Endothelial cell of umbilical vein (primary cell): Measurements from ENCODE around the gene POMGNT2. TPM values are rescaled to one million over a fixed set of nuclear protein-coding genes. Genes with fewer than 3 reads are reported as not detected.

Experiments
- BruUV-seq: library from RNA; stranded (reverse); fragments of 400-500 nt; replicated peaks from 2 replicates; lab custom pipeline; 2021; lab: Mats Ljungman, UMichigan
- CTCF ChIA-PET: fragments of 300-600, 350-600 bp; sonication (Branson Sonifier 250); formaldehyde crosslinking; loops from one replicate; lab custom pipeline; 2021; ENCODE audit warnings: antibody characterized with exemption, inconsistent platforms; lab: Charles Lee
- POLR2A ChIA-PET: fragments of 300-600, 350-600 bp; sonication (Branson Sonifier 250); formaldehyde crosslinking; loops from one replicate; lab custom pipeline; 2021; ENCODE audit warnings: antibody characterized with exemption, inconsistent platforms; lab: Charles Lee
- DNase-seq: peaks from one replicate; pipeline ENCODE4 v3.0.0-alpha.2; 2011; ENCODE audit warnings: low read depth, low spot score
- FAIRE-seq: peaks from 2 replicates; lab custom pipeline; 2011; peaks lifted over from hg19 to GRCh38; lab: Jason Lieb, UNC
- H2AFZ ChIP-seq: 2 replicates; pipeline ENCODE4 v1.6.0; 2012; ENCODE audit warnings: low read depth, low read length, control low read depth, inconsistent platforms
- H3K27ac ChIP-seq: 2 replicates; pipeline ENCODE4 v1.5.1; 2011; ENCODE audit warnings: low read depth, mild to moderate bottlenecking, control low read depth, low read length, moderate library complexity; ENCODE audit not compliant: insufficient read depth
- H3K27me3 ChIP-seq, 2 experiments: 2 replicates each; pipeline versions ENCODE4 v1.6.0 to v1.6.1; 2011; ENCODE audit warnings: low read length in 2 of 2, mixed read lengths in 1 of 2; ENCODE audit not compliant: control insufficient read depth in 2 of 2, insufficient read depth in 2 of 2
- H3K36me3 ChIP-seq, 2 experiments: 2 replicates in 1 of 2; 3 replicates in 1 of 2; pipeline ENCODE4 v1.5.1; 2011; ENCODE audit warnings: low read length in 2 of 2, mild to moderate bottlenecking in 1 of 2, moderate library complexity in 1 of 2; ENCODE audit not compliant: control insufficient read depth in 2 of 2, insufficient read depth in 2 of 2; ENCODE audit errors: extremely low read depth in 1 of 2
- H3K4me1 ChIP-seq: 3 replicates; pipeline ENCODE4 v1.5.1; 2011; ENCODE audit warnings: mild to moderate bottlenecking, low read length; ENCODE audit not compliant: control insufficient read depth, insufficient read depth; ENCODE audit errors: extremely low read depth
- H3K4me2 ChIP-seq: 2 replicates; pipeline ENCODE4 v1.6.1; 2011; ENCODE audit warnings: low read length, control low read depth, mixed read lengths; ENCODE audit not compliant: insufficient read depth
- H3K4me3 ChIP-seq, 3 experiments: fragments of 200-600 bp in 1 of 3; sonication (generic), shearing (Covaris generic) in 1 of 3; replicated peaks in 1 of 3; 2 replicates each; pipeline ENCODE4 v1.5.1; 2011 to 2016; ENCODE audit warnings: control low read depth in 3 of 3, low read length in 3 of 3, mild to moderate bottlenecking in 2 of 3, inconsistent platforms in 1 of 3, low read depth in 1 of 3, moderate library complexity in 1 of 3; ENCODE audit not compliant: insufficient read depth in 1 of 3
- H3K79me2 ChIP-seq: 2 replicates; pipeline ENCODE4 v1.6.0; 2012; ENCODE audit warnings: low read length, inconsistent platforms; ENCODE audit not compliant: control insufficient read depth, insufficient read depth
- H3K9ac ChIP-seq: replicated peaks from 2 replicates; pipeline ENCODE3; 2011; ENCODE audit warnings: low read length, control low read depth; ENCODE audit not compliant: insufficient read depth; ENCODE audit errors: extremely low read depth
- H3K9me1 ChIP-seq: replicated peaks from 3 replicates; pipeline ENCODE4 v1.6.0; 2011; ENCODE audit warnings: mild to moderate bottlenecking, low read length; ENCODE audit not compliant: control insufficient read depth, insufficient read depth; ENCODE audit errors: extremely low read depth
- H3K9me3 ChIP-seq: replicated peaks from 2 replicates; pipeline ENCODE4 v1.5.1; 2012; ENCODE audit warnings: low read length, inconsistent platforms; ENCODE audit not compliant: control insufficient read depth, insufficient read depth
- H4K20me1 ChIP-seq: replicated peaks from 2 replicates; pipeline ENCODE3; 2011; ENCODE audit warnings: mild to moderate bottlenecking, low read length; ENCODE audit not compliant: control insufficient read depth, insufficient read depth; ENCODE audit errors: extremely low read depth
- CTCF ChIP-seq, 2 donors: IDR thresholded peaks; 1 replicate in 1 of 2; 2 replicates in 1 of 2; pipeline ENCODE4 v1.5.1; 2011; ENCODE audit warnings: low read length in 2 of 2, mild to moderate bottlenecking in 2 of 2, moderate library complexity in 2 of 2, control low read depth in 1 of 2, inconsistent platforms in 1 of 2, low read depth in 1 of 2; ENCODE audit not compliant: insufficient read depth in 1 of 2; ENCODE audit errors: extremely low read depth in 1 of 2
- EZH2 ChIP-seq: IDR thresholded peaks from 2 replicates; pipeline ENCODE4 v1.6.1; 2012; ENCODE audit warnings: borderline replicate concordance, low read depth, mild to moderate bottlenecking, moderate library complexity, low read length, inconsistent platforms; ENCODE audit not compliant: severe bottlenecking
- FOS ChIP-seq: IDR thresholded peaks from 2 replicates; pipeline ENCODE4 v1.6.1; 2011; ENCODE audit warnings: mild to moderate bottlenecking, low read length, moderate library complexity, borderline replicate concordance; ENCODE audit not compliant: insufficient read depth
- GATA2 ChIP-seq: IDR thresholded peaks from 2 replicates; pipeline ENCODE4 v1.7.0; 2011; ENCODE audit warnings: low read depth, mild to moderate bottlenecking, moderate library complexity, mixed read lengths, low read length; ENCODE audit not compliant: insufficient read length, insufficient read depth
- JUN ChIP-seq: IDR thresholded peaks from 2 replicates; pipeline ENCODE4 v1.6.1; 2011; ENCODE audit warnings: borderline replicate concordance, low read depth; ENCODE audit not compliant: insufficient read length, insufficient read depth
- MYC ChIP-seq: IDR thresholded peaks from one replicate; pipeline ENCODE4 v1.6.1; 2011; ENCODE audit warnings: mild to moderate bottlenecking, low read depth, low read length
- POLR2A ChIP-seq: IDR thresholded peaks from 2 replicates; pipeline ENCODE4 v1.6.1; 2012; ENCODE audit warnings: low read depth, mild to moderate bottlenecking, control low read depth, low read length
- POLR2AphosphoS5 ChIP-seq: IDR thresholded peaks from 2 replicates; pipeline ENCODE4 v1.6.1; 2012; ENCODE audit warnings: low read depth, mild to moderate bottlenecking, control low read depth, low read length, moderate library complexity; ENCODE audit not compliant: insufficient read depth
- dilution Hi-C: fragments of 300-500 bp; cut with MboI; formaldehyde crosslinking; loops from one replicate; pipeline ENCODE4 v1.15.0; 2019; ENCODE audit warnings: low sequenced_read_pairs; ENCODE audit not compliant: extremely low pct_ligation_motif_present
- intact Hi-C: fragments of 100-400 bp; cut with micrococcal nuclease; formaldehyde crosslinking; loops from one replicate; pipeline ENCODE4 v1.10.0; 2022
- polyA plus RNA-seq, 4 experiments: library from polyadenylated mRNA; depleted of rRNA in 3 of 4; stranded (reverse) in 3 of 4; unstranded in 1 of 4; fragments of >200 nt; gene quantifications; 2 replicates each; pipeline versions ENCODE4 v1.2.1 to v1.2.3, GENCODE V29; 2011 to 2012; ENCODE audit warnings: missing spikeins in 1 of 4
- total RNA-seq: library from RNA; stranded (reverse); gene quantifications from 2 replicates; pipeline ENCODE4 v1.2.3, GENCODE V29; 2021
- TF ChIP-seq, protein P1 (sequence below): IDR thresholded peaks from 2 replicates; pipeline ENCODE4 v1.6.1; 2011; ENCODE audit not compliant: insufficient read depth, insufficient read length

The POMGNT2 gene
- total and polyA plus RNA-seq, 2 donors (not counting 3 experiments of a cell fraction or from before 2014, with no cell fraction given), result 6.4 to 16.3 TPM

GRCh38 chr3:43128464-43128863, 22.6 kb upstream of the POMGNT2 start:
- FAIRE-seq, result no peak
- Histone ChIP-seq H3K9ac (no peak overlapping the region), H3K79me2 (no peaks in the 10 kb centered on the region), H4K20me1 (no peaks in the 10 kb centered on the region), H3K4me1 (no peaks in the 10 kb centered on the region), H3K9me3 (no peaks in the 10 kb centered on the region), H3K36me3 (no peaks in the 10 kb centered on the region), H3K27me3 (peaks cover 2 to 6% of the 10 kb centered on the region in 2 experiments), H3K27ac (no peak overlapping the region), H2AFZ (no peak overlapping the region), H3K4me2 (no peak overlapping the region), H3K9me1 (no peaks in the 10 kb centered on the region), H3K4me3 (no peak overlapping the region)
- dilution Hi-C loops, result no loop called here
- DNase-seq, result no peak
- ChIA-PET POLR2A (no interaction called here), CTCF (interaction anchor here (0.7 to 1.9 kb wide), 3 partner anchors 8 to 167 kb away, joined by 3 to 5 read pairs (median 4); no protein-coding TSS in a partner anchor)
- TF ChIP-seq GATA2 (no peak), POLR2A (no peak), JUN (no peak), CTCF (IDR thresholded peaks at IDR 0.05; ENCODE audit: extremely low read depth in 1 of 2, insufficient read depth in 1 of 2, low read depth in 1 of 2, low read length in 2 of 2) (no peak), FOS (no peak), POLR2AphosphoS5 (no peak), MYC (no peak), EZH2 (no peak)
- TF ChIP-seq, protein P1, sequence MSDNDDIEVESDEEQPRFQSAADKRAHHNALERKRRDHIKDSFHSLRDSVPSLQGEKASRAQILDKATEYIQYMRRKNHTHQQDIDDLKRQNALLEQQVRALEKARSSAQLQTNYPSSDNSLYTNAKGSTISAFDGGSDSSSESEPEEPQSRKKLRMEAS, result no peak
- intact Hi-C loops, result no loop called here
- no TSS peak for BruUV-seq
